Germinal center (tissue), 1 donor: ENCODE measurements around the gene C17orf114.
A peak's percentile ranks its signal among the peaks of the same experiment; 100 is the strongest.
"Not testable (repeated sequence)": the region's sequence is repeated elsewhere in the genome, so short reads cannot be mapped to it uniquely, and the experiment has no call there.

Experiments used
- DNase-seq: peaks from one replicate; pipeline ENCODE4 v3.0.0; 2012; ENCODE audit warnings: mixed read lengths, low spot score

Gene C17orf114

DNA sequence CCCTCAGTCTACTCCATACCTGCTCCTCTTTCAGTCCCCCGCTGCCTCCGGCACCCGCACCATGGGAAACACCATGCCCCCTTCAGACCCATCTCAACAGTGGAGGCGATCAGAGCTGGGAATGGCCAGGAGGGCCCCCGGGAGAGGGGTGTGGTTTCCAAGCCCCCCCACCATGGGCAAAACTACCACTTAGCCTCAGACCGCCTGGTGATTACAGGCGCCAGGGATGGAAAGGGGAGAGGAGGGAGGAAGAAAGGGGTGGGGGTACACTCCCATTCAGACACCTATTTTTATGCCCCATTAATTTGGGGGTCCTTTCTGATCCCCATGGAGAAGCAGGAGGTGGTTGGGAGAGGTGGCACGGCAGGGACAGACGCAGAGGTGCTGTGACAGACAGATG is at the start of gene C17orf114:
TSS of gene C17orf114 (minus strand) at position 101 of the 400 bp plus-strand sequence.
- DNase-seq: no peak

DNA sequence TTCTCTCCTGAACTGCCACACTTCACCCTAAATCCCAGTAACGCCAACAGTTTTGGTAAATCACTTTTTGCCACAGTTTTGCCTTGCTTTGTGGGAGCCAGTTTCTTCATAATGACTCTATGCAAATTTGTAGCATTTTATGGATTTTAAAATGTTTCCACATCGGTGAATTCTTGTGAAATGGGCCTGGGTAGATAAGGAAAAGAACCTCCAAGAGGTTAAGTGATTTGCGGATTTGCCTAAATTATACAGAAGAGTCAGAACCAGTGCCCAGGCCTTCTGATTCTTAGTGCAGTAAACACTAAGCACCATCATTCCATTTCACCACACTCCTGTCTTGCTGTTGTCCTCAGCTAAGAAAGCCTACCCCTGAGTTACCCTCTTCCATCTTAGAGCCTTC is 49.0 kb upstream of the C17orf114 start:
- no peak for DNase-seq

DNA sequence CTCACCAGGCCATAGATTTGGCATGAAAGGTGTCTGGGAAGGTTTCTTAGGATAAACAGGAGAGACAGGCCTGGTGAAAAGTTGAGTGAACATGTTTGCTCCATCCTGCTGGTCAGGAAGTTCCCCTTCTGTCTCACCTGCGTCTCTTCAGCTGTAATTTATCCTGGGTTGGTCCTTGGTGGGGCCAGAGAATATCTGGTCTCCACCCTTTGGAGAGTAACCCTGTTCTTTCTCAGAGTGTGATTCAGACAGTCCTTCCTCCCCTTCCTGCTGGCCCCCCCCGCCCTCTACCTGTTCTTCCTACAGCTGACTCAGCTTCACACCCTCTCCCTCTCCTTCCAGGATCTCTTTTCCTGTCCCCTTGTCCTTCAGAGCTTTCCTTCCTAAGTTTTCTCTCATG is 48.1 kb upstream of the C17orf114 start:
- no peak for DNase-seq

DNA sequence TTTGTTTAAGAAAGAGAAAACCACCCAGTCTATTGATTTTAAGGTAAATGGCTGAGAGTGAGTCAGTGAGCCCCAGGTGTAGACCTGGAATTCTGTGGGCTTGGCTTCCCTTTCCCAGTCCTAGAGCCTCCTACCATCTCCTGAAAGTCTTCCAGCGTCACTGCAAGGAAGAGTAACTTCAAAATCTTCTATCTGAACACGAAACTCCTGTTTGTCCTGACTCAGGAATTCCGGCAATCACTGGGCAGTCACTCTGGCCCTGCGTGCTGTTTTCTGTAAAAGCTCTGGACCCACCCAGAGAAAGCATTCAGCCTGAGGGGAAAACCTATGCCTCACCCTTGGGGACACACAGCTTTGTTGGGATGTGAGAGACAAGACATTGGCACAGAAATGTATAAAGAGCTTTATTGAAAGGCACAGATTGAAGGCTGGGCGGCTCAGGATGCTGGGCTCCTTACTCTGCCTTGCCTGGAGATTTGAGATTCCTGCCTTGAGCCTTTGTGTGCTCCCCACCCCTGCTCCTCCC is 46.9 kb upstream of the C17orf114 start:
- no peak for DNase-seq

DNA sequence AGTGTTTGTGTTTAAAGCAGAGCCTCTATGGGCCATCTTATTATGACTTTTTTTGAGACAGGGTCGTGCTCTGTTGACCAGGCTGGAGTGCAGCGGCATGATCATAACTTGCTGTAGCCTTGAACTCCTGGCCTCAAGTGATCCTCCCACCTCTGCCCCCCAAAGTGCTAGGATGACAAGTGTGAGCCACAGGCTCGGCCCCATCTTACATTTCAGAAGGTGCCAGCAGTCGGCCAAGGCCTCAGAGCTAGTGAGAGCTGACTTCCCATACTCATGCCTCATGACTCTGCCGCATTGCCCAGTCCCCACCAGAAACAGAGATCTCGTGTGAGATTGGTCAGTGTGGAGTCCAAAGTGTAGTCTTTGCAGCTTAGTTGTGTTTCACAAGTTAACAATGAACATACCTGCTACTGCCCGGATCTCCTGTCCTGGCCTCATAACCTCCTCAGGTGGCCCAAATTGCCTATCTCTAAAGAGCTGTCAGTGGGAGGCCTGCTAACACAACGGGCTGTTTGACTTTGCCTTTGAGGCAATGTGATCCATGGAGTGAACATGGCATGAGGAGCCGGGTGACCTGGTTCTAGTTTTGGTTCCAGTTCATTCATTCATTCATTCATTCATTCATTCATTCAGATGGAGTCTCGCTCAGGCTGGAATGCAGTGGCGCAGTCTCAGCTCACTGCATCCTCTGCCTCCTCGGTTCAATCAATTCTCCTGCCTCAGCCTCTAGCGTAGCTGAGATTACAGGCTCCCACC is 44.7 kb upstream of the C17orf114 start:
- no peak for DNase-seq

DNA sequence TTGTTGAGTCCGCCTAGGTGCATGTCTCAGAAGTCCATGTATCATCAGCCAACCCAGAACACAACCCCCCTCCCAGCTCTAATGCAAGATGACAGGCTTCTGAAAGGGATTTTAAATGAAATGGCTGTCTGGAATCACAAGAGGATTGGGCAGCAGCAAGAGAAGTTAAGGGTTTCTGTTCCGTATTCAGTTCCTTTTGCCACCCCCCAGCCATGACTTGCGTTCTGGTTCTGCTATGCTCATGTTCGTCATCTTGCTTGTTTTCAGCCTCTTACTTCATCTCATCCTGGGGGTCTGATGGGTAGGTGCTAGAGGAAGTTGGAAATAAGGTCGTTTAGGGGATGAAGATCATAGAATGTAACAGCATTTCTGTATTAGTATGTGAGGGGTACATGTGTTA is 43.0 kb upstream of the C17orf114 start:
- DNase-seq: no peak

DNA sequence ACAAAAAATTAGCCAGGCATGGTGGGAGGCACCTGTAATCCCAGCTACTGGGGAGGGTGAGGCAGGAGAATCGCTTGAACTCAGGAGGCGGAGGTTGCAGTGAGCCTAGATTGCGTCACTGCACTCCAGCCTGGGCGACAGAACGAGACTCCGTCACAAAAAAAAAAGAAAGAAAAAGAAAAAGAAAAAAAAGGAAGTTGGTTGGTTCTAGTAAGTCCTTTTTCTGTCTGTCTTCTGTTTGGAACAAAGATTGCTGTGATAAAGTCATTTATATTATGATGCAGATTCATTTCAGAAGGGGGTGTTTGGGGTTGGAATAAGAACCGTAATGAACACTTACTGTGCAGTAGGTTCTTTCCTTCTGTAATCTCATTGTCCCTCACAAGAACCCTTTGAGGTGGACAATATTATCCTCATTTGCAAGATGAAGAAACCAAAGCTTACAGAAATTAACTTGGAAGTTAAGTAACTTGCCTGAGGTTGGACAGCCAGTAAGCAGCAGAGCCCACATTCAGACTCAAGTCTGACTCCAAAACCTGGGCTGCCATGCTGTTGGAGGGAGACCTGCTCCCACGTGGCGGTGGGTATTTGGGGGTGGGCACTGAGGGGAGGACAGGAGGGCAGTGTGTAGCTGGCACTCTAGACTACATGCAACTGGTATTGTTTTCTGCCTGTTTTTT is 41.3 kb upstream of the C17orf114 start:
- DNase-seq: no peak

DNA sequence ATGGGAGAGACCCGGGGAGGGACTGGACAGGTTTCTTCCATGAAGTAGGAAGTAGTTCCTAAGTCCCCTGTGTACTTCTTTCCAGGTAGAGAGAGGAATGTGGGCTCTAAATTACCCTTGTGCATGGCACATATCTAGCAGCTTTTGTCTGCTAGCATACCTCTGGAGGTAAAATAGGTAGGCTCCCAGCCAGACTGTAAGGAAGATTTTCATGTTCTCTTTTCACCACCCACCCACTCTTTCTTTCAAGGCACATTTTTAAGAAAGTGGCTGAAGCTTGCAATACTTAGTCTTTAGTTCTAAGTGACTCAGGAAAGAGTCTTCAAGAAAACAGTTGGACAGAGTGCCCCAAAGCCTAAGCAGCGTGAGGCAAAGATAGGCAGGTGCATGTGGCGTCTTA is 40.2 kb upstream of the C17orf114 start:
- DNase-seq: no peak

DNA sequence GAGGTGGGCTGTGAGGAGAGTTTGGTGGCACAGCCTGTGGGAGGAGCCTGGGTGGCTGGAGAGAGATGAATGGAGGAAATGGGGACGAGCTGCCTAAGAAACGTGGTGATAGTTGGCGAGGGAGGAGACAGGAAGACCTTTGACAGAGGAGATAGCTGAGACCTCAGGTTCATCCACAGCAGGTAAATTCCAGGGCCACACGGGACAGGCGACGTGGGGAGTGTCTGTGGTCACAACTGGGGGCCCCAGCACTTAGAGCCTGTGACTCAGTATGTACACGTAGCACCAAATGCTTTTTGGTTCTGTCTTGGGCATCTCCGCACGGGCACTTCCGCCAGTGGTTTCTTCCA is 38.7 kb upstream of the C17orf114 start:
- no peak for DNase-seq

DNA sequence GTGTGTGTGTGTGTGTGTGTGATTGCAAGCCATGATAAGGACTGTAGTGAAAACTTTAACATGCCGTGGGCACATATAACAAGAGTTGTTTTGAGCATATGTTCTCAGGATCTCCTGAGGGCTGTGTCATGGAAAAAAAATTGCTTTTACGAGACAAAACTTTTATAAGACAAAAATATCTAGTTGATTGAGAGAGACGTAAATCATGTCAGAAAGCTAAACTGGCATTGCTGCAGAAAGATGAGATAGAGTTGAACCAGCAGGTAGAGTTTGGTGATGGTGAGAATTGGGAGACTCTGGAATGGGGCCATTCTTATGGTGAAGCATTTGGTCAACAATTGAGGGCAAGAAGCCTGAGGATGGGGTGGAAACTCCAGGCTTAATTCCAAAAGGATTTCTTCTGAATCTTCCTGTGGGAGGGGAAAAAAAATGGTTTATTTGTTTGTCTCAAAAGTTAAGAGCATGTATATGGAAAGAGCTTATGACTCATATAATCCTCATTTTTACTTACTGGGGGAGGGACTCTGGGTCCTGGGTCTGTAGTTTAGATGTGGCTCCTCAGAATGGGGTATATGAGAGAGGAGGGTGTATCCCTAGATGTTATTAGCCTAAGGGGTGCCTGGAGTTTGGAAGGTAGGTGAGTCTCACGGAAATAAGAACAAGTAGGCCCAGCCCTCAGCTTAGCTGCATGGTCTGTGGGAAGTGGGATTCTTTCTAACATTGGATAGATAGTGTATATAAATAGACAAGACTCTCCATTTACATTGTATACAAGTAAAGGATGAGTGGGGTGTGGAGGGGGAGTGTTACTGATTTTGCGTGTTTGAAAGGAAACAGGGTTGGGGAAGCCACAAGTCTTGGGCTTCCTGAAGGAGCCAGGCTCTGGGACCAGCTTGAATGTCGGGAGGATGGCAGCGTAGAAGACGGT is 38.1 kb upstream of the C17orf114 start:
- DNase-seq: no peak

DNA sequence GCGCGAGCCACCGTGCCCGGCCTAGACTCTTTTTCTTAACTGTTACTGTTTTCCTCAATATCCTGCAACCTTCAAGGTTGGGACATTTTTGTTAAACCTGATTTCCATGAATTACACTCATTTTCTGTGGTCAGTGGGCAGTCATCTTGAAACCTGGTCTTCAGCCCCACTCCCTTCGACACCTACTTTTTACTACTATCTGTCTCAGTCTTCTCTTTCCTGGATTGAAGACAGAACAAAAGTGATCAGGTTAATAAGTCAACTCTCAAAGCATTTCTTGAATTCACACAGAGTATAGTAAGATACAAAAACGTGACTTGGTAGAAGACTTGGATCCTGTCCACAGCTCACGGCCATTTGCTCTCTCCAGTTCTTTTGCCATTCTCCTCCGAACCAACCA is 37.1 kb upstream of the C17orf114 start:
- DNase-seq: no peak

DNA sequence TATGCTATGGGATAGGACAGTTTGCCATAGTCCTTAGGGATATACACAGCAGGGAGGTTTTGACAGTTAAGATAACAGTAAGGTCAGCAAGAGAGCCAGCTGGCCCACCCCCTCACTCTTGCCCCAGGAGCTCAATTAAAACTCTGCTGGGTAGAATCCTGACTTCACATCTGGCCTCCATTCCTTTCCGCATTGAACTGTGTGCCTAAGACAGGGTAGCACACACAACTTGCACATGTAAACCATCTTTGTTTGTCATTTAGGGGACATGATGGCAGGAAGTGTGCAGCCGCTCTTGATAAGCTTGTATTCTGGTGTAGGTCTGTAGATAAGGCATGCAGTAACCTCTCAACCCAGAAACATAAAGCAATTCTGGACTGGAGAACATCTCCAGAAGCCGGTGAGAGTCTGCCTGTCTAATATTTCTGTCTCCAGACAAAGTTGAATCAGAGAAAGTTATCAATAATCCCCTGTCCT is 36.2 kb upstream of the C17orf114 start:
- DNase-seq: no peak

DNA sequence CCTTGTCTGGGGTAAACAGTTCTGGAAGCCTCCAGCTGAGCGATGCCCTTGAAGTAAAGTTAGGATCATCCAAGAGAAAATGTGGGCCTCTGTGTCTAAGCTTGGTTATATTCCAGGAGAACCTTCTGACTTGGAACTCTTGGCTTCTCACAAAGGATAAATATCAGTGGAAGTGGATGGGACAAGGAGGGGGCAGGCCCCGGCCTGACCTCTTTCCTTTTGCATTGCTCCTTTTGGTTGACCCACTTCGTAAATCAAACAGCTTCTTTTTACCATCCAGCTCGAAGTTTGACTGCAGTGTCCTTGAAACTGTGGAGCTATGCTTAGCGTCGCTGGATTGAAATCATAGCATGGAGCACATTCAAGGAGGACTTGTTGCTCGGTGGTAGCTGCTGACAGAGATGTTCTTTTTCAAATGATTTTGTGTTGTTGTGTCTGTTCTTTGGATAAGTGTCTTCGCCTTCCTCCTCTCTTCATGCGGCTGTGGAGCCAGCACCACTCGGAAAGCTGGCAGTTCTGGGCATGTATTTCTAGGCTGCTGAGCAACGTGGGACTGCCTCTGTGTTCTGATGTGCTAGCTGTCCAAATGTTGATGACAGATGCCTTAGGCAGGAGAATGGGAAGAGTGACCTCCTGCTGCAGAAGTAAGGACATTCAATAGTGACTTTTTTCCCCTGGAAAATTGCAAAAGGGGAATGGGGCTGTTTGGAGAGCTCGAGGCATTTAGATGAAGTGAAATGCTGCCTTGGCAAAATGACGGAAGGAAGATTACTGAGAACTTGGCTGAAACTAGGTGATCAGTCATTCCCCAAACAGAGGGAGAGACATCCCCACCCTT is 35.6 kb upstream of the C17orf114 start:
- DNase-seq: no peak

DNA sequence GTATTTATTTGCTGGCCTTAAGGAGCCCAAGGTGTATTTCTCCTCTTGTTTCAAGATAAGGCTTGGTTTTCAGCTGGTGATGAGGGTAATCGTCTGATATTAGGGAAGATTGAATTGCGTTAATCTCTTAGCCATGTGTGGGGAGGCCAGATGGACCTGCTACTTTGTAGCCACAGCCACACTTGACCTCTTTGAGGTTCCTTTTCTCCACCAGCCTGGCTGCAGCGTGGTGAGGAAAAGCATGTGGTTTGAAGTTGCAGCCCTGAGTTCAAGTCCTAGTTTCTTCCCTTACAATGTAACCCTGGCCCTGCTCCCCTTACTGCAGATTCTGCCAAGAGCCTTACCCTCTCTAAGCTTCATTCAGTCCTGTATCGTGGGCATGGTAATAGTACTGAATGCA is 34.1 kb upstream of the C17orf114 start:
- DNase-seq: no peak

DNA sequence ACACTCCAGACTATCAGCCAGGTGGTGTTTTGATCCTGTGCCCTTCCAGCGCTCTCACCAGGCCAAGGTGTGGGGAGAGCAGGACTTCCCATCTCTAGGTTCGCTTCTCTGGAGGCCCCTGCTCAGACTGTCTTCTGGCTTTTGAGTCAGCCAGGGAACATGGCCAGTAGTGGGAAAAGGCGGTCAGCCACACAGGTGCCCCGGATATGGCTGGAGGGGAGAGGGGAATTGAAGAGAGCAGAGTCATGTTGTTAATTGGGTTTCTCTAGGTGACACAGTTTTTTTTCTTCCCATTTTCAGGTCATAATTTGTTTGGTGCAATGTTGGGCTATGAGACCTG is 32.5 kb upstream of the C17orf114 start:
- DNase-seq: no peak

DNA sequence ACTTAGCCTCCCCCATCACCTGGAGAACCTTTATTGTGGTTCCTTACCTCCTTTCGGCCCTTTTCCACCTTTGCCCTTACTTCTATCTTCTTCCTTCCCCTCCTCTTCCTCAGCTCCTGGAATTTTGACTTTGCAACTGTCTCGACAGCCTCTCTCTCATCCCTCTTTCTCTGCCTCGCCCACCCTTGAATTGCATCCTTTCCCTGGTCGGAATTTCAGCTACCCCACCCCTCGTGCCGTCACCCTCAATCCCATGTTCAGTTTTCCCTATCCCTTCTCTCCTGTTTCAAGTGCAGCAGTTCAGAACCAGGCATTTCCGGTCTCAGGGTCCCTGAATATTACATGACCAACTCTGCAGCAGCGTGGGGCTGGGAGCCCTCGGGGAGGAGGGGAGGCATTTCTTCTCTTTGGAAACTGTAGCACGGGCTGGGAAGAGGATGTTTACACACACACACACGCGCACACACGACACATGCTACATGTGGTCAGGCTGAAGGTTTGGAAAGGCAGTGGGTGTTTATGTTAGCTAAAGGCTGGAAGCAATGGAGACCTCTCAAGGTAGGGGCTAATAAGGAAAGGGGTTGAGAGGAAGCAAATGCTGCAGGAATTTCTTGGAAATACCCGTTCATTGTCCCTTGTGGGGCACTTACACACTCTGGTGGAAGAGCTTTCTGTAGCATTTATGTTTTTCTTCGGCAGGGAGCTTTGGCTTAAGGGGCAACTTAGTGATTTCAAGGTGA is 32.0 kb upstream of the C17orf114 start:
- no peak for DNase-seq

DNA sequence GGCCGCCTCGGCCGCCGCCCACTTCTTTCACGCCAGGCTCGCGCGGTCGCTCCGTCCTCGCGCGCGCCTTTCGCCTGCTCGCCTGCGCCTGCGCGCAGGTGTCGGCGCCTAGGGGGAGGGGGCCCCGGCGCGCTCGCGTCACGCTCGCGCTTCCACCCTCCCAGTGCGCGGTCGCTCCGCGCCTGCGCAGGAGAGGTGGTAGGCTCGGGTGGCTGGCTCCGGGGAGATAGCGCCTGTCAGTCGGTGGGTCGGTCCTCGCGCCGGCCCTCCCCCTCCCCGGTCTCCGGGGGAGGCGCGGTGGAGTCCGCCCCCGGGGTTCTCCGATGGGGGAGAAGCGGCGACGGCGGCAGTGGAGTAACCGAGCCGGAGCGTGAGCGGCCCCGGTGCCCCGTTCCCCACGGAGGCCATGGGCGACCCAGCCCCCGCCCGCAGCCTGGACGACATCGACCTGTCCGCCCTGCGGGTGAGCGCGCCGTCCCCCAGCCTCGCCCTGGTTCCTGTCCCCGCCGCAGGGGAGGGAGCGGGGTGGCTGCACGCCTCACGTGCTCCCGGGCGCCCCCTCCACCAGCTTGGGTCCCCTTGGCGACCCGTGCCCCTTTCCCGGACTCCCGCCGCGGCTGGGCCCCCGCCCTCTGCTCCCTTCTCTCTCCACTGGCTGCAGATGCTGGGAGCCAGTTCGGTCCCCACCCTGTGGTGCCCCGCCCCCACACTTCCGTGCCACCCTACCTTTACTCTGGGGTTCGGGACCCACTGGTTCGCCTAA is 31.2 kb upstream of the C17orf114 start, which contains the start of gene MINK1:
TSS of gene MINK1 (plus strand) at position 163 of the 763 bp plus-strand sequence. CDS start at position 407, 244 bp downstream.
- DNase-seq: peak; percentile 99

DNA sequence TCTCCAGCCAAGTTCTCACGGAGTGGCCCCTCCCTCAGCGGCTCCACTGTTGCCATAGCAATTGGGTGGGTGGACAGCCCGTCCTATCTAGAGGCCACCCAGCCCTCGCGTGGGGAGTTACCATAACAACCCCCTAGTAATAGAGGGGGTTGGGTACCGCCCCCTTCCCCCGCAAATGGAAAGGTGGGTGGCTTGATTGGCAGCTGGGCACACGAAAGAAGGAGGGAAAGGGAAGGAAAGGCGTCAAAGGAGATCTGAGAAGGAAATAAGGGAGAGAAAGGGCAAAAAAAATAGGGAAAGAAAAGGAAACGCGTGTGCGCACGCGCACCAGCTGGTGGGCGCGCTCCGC is 30.7 kb upstream of the C17orf114 start:
- not testable (repeated sequence) for DNase-seq

DNA sequence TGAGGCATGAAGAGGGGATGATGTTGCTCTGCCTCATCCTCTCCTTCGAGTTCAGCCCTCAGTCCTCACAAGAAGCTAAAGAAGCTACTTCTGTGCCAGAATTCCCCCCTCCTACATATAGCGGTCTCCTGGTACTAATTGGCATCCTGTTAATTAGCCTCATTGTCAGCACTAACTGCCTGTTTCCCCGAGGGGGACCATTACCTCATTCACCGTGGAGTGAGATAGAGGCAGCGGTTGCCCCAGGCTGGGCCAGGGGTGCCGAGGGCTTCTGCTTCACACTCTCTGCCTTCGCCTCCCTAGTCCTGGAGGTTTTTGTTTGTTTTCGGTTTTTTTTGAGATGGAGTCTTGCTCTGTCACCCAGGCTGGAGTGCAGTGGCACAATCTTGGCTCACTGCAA is 25.3 kb upstream of the C17orf114 start:
- DNase-seq: no peak
